K562 (cell line): ENCODE data around the gene MIEF1.

Experiments used
- MEF2A ChIP-seq: IDR thresholded peaks from 2 replicates; pipeline ENCODE4 v1.6.1; 2011; ENCODE audit warnings: low read depth, mild to moderate bottlenecking, low read length, moderate library complexity; ENCODE audit not compliant: control insufficient read depth
- TAF1 ChIP-seq: IDR thresholded peaks from 2 replicates; pipeline ENCODE4 v1.6.1; 2011; ENCODE audit warnings: mild to moderate bottlenecking, low read length, moderate library complexity; ENCODE audit not compliant: insufficient read depth, control insufficient read depth, severe bottlenecking; ENCODE audit errors: extremely low read depth
- TF ChIP-seq, protein P1 (sequence below), 3 experiments: IDR thresholded peaks in 2 of 3; conservative IDR thresholded peaks in 1 of 3; 2 replicates each; pipeline ENCODE4 v1.5.1; 2011 to 2012; ENCODE audit warnings: low read length in 3 of 3, mild to moderate bottlenecking in 3 of 3, control low read depth in 2 of 3, improper control_type of control experiment in 1 of 3, inconsistent platforms in 1 of 3, low read depth in 1 of 3, mixed read lengths in 1 of 3, moderate library complexity in 1 of 3; ENCODE audit not compliant: insufficient read depth in 2 of 3

DNA sequence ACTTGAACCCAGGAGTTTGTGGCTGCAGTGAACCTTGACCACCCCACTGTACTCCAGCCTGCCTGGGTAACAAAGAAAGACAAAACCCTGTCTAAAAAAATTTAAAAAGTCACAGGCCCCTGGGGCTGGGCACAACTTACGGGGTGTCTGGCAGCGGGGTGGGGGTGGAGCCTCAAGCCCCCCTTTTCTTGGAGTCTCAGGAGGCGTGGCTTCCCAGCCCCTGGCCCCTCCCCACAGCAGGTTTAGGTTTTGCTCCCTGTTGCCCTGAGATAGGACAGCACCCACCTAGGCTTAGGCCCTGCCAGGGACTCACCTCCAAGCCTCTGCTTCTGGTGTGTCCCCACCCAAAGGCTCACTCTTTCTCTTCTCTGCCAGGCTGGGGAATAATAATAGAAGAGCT lies 22.8 kb upstream of the MIEF1 start:
- TF ChIP-seq MEF2A = no peak
- TF ChIP-seq, protein P1, sequence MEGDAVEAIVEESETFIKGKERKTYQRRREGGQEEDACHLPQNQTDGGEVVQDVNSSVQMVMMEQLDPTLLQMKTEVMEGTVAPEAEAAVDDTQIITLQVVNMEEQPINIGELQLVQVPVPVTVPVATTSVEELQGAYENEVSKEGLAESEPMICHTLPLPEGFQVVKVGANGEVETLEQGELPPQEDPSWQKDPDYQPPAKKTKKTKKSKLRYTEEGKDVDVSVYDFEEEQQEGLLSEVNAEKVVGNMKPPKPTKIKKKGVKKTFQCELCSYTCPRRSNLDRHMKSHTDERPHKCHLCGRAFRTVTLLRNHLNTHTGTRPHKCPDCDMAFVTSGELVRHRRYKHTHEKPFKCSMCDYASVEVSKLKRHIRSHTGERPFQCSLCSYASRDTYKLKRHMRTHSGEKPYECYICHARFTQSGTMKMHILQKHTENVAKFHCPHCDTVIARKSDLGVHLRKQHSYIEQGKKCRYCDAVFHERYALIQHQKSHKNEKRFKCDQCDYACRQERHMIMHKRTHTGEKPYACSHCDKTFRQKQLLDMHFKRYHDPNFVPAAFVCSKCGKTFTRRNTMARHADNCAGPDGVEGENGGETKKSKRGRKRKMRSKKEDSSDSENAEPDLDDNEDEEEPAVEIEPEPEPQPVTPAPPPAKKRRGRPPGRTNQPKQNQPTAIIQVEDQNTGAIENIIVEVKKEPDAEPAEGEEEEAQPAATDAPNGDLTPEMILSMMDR (IDR thresholded peaks at IDR 0.05 in 2 of 3, conservative IDR thresholded peaks at IDR 0.05 in 1 of 3; ENCODE audit: insufficient read depth in 2 of 3, low read depth in 1 of 3, low read length in 3 of 3) = no peak
- no peak for TF ChIP-seq TAF1
